Vagina (tissue), 2 donors: ENCODE results near the gene MSI1.

Experiments
- CTCF ChIP-seq, 3 experiments: fragments of 450-650 bp in 2 of 3; fragments of 200-600 bp in 1 of 3; sonication (generic) in 1 of 3; IDR thresholded peaks; one replicate each; pipeline ENCODE4 v1.5.1; 2017 to 2019; ENCODE audit warnings: antibody characterized with exemption in 3 of 3, mild to moderate bottlenecking in 2 of 3, moderate library complexity in 2 of 3
- POLR2A ChIP-seq, 2 donors: fragments of 450-650 bp; IDR thresholded peaks; one replicate each; pipeline ENCODE4 v1.6.1; 2017; ENCODE audit warnings: antibody characterized with exemption in 2 of 2, mild to moderate bottlenecking in 2 of 2, moderate library complexity in 2 of 2

GRCh38 chr12:120388691-120389481, 19.9 kb upstream of the MSI1 start:
- TF ChIP-seq POLR2A (IDR thresholded peaks at IDR 0.05) (no peak), CTCF (IDR thresholded peaks at IDR 0.05) (no peak)
